ENCODE measurements around the gene DNAL1.

- no peak for TF ChIP-seq ELF4 (IDR thresholded peaks at IDR 0.05)
- no peak for TF ChIP-seq SP1 (IDR thresholded peaks at IDR 0.05)
- TF ChIP-seq HDGF (IDR thresholded peaks at IDR 0.05; ENCODE audit: borderline replicate concordance): no peak
- no peak for TF ChIP-seq LEF1 (IDR thresholded peaks at IDR 0.05; ENCODE audit: borderline replicate concordance)
These were observed 96.0 kb downstream of the DNAL1 start for GRCh38 chr14:73740618-73741326.
